ENCODE results near the gene ACER3.

DNA sequence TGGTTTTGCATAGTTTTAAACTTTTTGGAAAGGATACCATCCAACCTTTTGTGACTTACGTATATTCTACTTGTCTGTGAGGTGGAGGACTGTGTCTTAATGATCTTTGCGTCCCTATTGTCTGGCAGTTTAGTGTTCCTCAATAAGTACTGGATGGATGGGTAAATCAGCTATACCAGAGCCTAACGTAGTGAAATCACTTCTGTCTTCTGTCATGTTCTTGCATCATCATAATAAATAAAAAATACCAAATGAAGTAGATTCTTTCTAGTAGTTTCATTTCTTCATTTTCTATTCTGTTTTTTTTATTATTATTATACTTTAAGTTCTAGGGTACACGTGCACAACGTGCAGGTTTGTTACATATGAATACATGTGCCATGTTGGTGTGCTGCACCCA is 66.4 kb downstream of the ACER3 start:
- no peak for TF ChIP-seq POLR2A (IDR thresholded peaks at IDR 0.05)
- TF ChIP-seq, protein P1, sequence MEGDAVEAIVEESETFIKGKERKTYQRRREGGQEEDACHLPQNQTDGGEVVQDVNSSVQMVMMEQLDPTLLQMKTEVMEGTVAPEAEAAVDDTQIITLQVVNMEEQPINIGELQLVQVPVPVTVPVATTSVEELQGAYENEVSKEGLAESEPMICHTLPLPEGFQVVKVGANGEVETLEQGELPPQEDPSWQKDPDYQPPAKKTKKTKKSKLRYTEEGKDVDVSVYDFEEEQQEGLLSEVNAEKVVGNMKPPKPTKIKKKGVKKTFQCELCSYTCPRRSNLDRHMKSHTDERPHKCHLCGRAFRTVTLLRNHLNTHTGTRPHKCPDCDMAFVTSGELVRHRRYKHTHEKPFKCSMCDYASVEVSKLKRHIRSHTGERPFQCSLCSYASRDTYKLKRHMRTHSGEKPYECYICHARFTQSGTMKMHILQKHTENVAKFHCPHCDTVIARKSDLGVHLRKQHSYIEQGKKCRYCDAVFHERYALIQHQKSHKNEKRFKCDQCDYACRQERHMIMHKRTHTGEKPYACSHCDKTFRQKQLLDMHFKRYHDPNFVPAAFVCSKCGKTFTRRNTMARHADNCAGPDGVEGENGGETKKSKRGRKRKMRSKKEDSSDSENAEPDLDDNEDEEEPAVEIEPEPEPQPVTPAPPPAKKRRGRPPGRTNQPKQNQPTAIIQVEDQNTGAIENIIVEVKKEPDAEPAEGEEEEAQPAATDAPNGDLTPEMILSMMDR (IDR thresholded peaks at IDR 0.05 in 4 of 5, conservative IDR thresholded peaks at IDR 0.05 in 1 of 5) = no peak
